B cell (primary cell): ENCODE measurements around the gene NOTCH1. TPM values are rescaled to one million over a fixed set of nuclear protein-coding genes. Genes with fewer than 3 reads are reported as not detected.

Experiments
- ATAC-seq: fragments of 200-7000 bp; cut with Tn5 transposase; one replicate; pipeline ENCODE4 v1.10.0; 2021; ENCODE audit warnings: low read depth, mild to moderate bottlenecking, moderate number of reproducible peaks, moderate library complexity
- CTCF ChIA-PET: fragments of 350-600 bp; sonication (Branson Sonifier 250); formaldehyde crosslinking; loops from one replicate; lab custom pipeline; 2021; ENCODE audit warnings: antibody characterized with exemption, inconsistent platforms; lab: Charles Lee
- POLR2A ChIA-PET: fragments of 350-600 bp; sonication (Branson Sonifier 250); formaldehyde crosslinking; loops from one replicate; lab custom pipeline; 2021; ENCODE audit warnings: antibody characterized with exemption; lab: Charles Lee
- DNase-seq: peaks from one replicate; pipeline ENCODE4 v3.0.0; 2013
- H2AFZ ChIP-seq: 2 replicates; pipeline ENCODE4 v1.6.1; 2012; ENCODE audit warnings: mild to moderate bottlenecking, low read depth, low read length; ENCODE audit not compliant: insufficient read depth, poor library complexity, severe bottlenecking
- H3K27ac ChIP-seq, 2 donors: 1 replicate in 1 of 2; 2 replicates in 1 of 2; pipeline ENCODE4 v1.5.1; 2012 to 2013; ENCODE audit warnings: low read length in 2 of 2, mild to moderate bottlenecking in 2 of 2, moderate library complexity in 1 of 2
- H3K27me3 ChIP-seq, 4 experiments: fragments of 200-600 bp in 1 of 4; sonication (generic) in 1 of 4; replicated peaks in 1 of 4; 1 replicate in 2 of 4; 2 replicates in 2 of 4; pipeline versions ENCODE4 v1.6.1 to v1.7.0; 2013 to 2016; ENCODE audit warnings: low read length in 3 of 4, mild to moderate bottlenecking in 2 of 4, mixed read lengths in 1 of 4, moderate library complexity in 1 of 4; ENCODE audit not compliant: insufficient read depth in 4 of 4, control insufficient read depth in 3 of 4; ENCODE audit errors: control extremely low read depth in 1 of 4
- H3K36me3 ChIP-seq, 2 experiments: replicated peaks in 1 of 2; 1 replicate in 1 of 2; 2 replicates in 1 of 2; pipeline versions ENCODE4 v1.6.1 to v1.7.1; 2013; ENCODE audit warnings: low read length in 1 of 2; ENCODE audit not compliant: insufficient read depth in 2 of 2, control insufficient read depth in 1 of 2; ENCODE audit errors: control extremely low read depth in 1 of 2, extremely low read depth in 1 of 2
- H3K4me1 ChIP-seq, 2 donors: fragments of 200-600 bp in 1 of 2; sonication (generic) in 1 of 2; 1 replicate in 1 of 2; 2 replicates in 1 of 2; pipeline versions ENCODE4 v1.5.1 to v1.6.1; 2013 to 2017; ENCODE audit warnings: low read length in 2 of 2; ENCODE audit not compliant: control insufficient read depth in 2 of 2, insufficient read depth in 2 of 2
- H3K4me2 ChIP-seq: replicated peaks from 2 replicates; pipeline ENCODE3; 2012; ENCODE audit warnings: mild to moderate bottlenecking, low read depth, low read length; ENCODE audit not compliant: poor library complexity, severe bottlenecking
- H3K4me3 ChIP-seq, 5 experiments: fragments of 200-600 bp in 1 of 5; sonication (generic) in 1 of 5; 1 replicate in 3 of 5; 2 replicates in 2 of 5; pipeline versions ENCODE4 v1.5.1 to v1.7.0; 2011 to 2016; ENCODE audit warnings: low read length in 4 of 5, mild to moderate bottlenecking in 4 of 5, low read depth in 2 of 5, control low read depth in 1 of 5, moderate library complexity in 1 of 5; ENCODE audit not compliant: insufficient read depth in 1 of 5; ENCODE audit errors: control extremely low read depth in 1 of 5, extremely low read depth in 1 of 5
- H3K79me2 ChIP-seq: fragments of 200-600 bp; sonication (generic); one replicate; pipeline ENCODE4 v1.6.0; 2016; ENCODE audit warnings: low read length; ENCODE audit not compliant: control insufficient read depth, insufficient read depth
- H3K9ac ChIP-seq: fragments of 200-600 bp; sonication (generic); 2 replicates; pipeline ENCODE4 v1.6.1; 2017; ENCODE audit warnings: mild to moderate bottlenecking, low read length, moderate library complexity
- H3K9me3 ChIP-seq, 3 donors: one replicate each; pipeline versions ENCODE4 v1.6.1 to v1.7.1; 2013; ENCODE audit warnings: low read length in 2 of 3; ENCODE audit not compliant: control insufficient read depth in 2 of 3, insufficient read depth in 1 of 3; ENCODE audit errors: control extremely low read depth in 1 of 3
- H4K20me1 ChIP-seq: 2 replicates; pipeline ENCODE4 v1.6.0; 2012; ENCODE audit warnings: mild to moderate bottlenecking, low read length; ENCODE audit not compliant: insufficient read depth, control insufficient read depth, poor library complexity, severe bottlenecking
- H3K27ac Mint-ChIP-seq: one replicate; pipeline ENCODE4 v1.8.0; 2021; ENCODE audit warnings: mixed read lengths
- H3K27me3 Mint-ChIP-seq: one replicate; pipeline ENCODE4 v1.8.0; 2021; ENCODE audit warnings: mixed read lengths
- H3K4me1 Mint-ChIP-seq: one replicate; pipeline ENCODE4 v1.8.0; 2021; ENCODE audit warnings: mixed read lengths
- H3K4me3 Mint-ChIP-seq: one replicate; pipeline ENCODE4 v1.8.0; 2021; ENCODE audit warnings: mixed read lengths
- H3K9me3 Mint-ChIP-seq: one replicate; pipeline ENCODE4 v1.8.0; 2022; ENCODE audit warnings: mixed read lengths; ENCODE audit not compliant: insufficient read depth
- CTCF ChIP-seq: fragments of 200-600 bp; IDR thresholded peaks from one replicate; pipeline ENCODE4 v1.8.0; 2022; ENCODE audit warnings: antibody characterized with exemption, mild to moderate bottlenecking
- EZH2 ChIP-seq: IDR thresholded peaks from 2 replicates; pipeline ENCODE4 v1.6.1; 2012; ENCODE audit warnings: borderline replicate concordance, low read depth, mild to moderate bottlenecking, moderate library complexity, low read length; ENCODE audit not compliant: insufficient read depth, poor library complexity, severe bottlenecking
- WGBS: methylation state at CpG from one replicate; pipeline ENCODE4 v1.1.5; 2013; ENCODE audit warnings: missing lambda C conversion rate; ENCODE audit not compliant: insufficient coverage; 5-methylcytosine and 5-hydroxymethylcytosine counted together
- intact Hi-C: fragments of 100-400 bp; cut with micrococcal nuclease; formaldehyde crosslinking; loops from one replicate; pipeline ENCODE4 v1.10.0; 2022
- polyA plus RNA-seq: library from polyadenylated mRNA; depleted of rRNA; stranded (reverse); fragments of >200 nt; gene quantifications from 2 replicates; pipeline ENCODE4 v1.2.3, GENCODE V29; 2012
- total RNA-seq, 2 donors: library from RNA; stranded (reverse); fragments of 120-200 nt in 1 of 2; gene quantifications; 1 replicate in 1 of 2; 2 replicates in 1 of 2; pipeline versions ENCODE4 v1.2.3 to v1.2.4, GENCODE V29; 2013 to 2022

The NOTCH1 gene
- total and polyA plus RNA-seq, 2 donors (not counting 1 experiment from before 2014, with no cell fraction given) = 16.6 to 38.5 TPM

GRCh38 chr9:136462664-136463063, 83.2 kb downstream of the NOTCH1 start:
- no peak overlapping the region for H3K27ac ChIP-seq
- intact Hi-C loops = no loop called here
- DNase-seq (no peak), ATAC-seq (no peak)
- H3K4me2 ChIP-seq = no peak overlapping the region
- no peaks in the 10 kb centered on the region for H3K9me3 ChIP-seq
- Mint-ChIP-seq H3K4me1 (no peaks in the 10 kb centered on the region), H3K4me3 (no peak overlapping the region), H3K27me3 (no peaks in the 10 kb centered on the region), H3K27ac (no peak overlapping the region), H3K9me3 (no peaks in the 10 kb centered on the region)
- H3K9ac ChIP-seq = no peak overlapping the region
- H3K79me2 ChIP-seq = peaks cover 67% of the 10 kb centered on the region
- no peak overlapping the region for H3K4me3 ChIP-seq
- no peak overlapping the region for H2AFZ ChIP-seq
- TF ChIP-seq CTCF = no peak
- no peak for TF ChIP-seq EZH2
- H4K20me1 ChIP-seq = peaks cover 35% of the 10 kb centered on the region
- ChIA-PET POLR2A (no interaction called here), CTCF (no interaction called here)
- H3K4me1 ChIP-seq = no peaks in the 10 kb centered on the region
- H3K27me3 ChIP-seq = no peaks in the 10 kb centered on the region
- WGBS = 98% methylated on average over 17 of the region's 17 CpGs
- peaks cover 2 to 89% of the 10 kb centered on the region in 2 experiments for H3K36me3 ChIP-seq

- POLR2A ChIA-PET = no interaction called here
- no peaks in the 10 kb centered on the region for H3K4me1 Mint-ChIP-seq
- Histone ChIP-seq H2AFZ (no peak overlapping the region), H3K4me1 (no peaks in the 10 kb centered on the region), H3K4me3 (no peak overlapping the region), H3K27me3 (no peaks in the 10 kb centered on the region), H3K9me3 (no peaks in the 10 kb centered on the region), H4K20me1 (peaks cover 29% of the 10 kb centered on the region), H3K9ac (no peak overlapping the region), H3K36me3 (peaks cover 2 to 87% of the 10 kb centered on the region in 2 experiments), H3K27ac (no peak overlapping the region), H3K79me2 (peaks cover 50% of the 10 kb centered on the region), H3K4me2 (no peak overlapping the region)
- CTCF ChIA-PET = no interaction called here
- TF ChIP-seq EZH2 (no peak), CTCF (no peak)
- H3K4me3 Mint-ChIP-seq = no peak overlapping the region
- H3K9me3 Mint-ChIP-seq = no peaks in the 10 kb centered on the region
- intact Hi-C loops = no loop called here
- H3K27me3 Mint-ChIP-seq = no peaks in the 10 kb centered on the region
- no peak overlapping the region for H3K27ac Mint-ChIP-seq
- no peak for ATAC-seq
- no peak for DNase-seq
- WGBS = 98% methylated on average over 23 of the region's 23 CpGs
Measured at GRCh38 chr9:136460772-136461325, 85.0 kb downstream of the NOTCH1 start.
